Stimulated activated CD4-positive, alpha-beta T cell treated with anti-CD3 and anti-CD28 coated beads, Interleukin-12 subunit alpha, Interleukin-12 subunit beta, amount 100 ng/mL, for 48 hours (primary cell): Measurements from ENCODE around the gene SGCG.

ENCODE experiments used
- DNase-seq, 3 donors: peaks; one replicate each; pipeline ENCODE4 v3.0.0-alpha.2; 2020; ENCODE audit warnings: low read depth in 2 of 3, low spot score in 1 of 3

The SGCG gene

GRCh38 chr13:23323946-23324709 is 143.3 kb downstream of the SGCG start:
- no peak for DNase-seq

GRCh38 chr13:23325191-23325590 is 144.4 kb downstream of the SGCG start:
- DNase-seq: no peak

- no peak for DNase-seq
Observed at GRCh38 chr13:23330356-23330755, 149.6 kb downstream of the SGCG start.

GRCh38 chr13:23339225-23339624 is 158.4 kb downstream of the SGCG start:
- DNase-seq: no peak

- DNase-seq: no peak
Observed at GRCh38 chr13:23344931-23345595, 164.3 kb downstream of the SGCG start.

- DNase-seq: no peak
Observed at GRCh38 chr13:23347601-23348000, 166.8 kb downstream of the SGCG start.

- no peak for DNase-seq
Observed at GRCh38 chr13:23348262-23349127, 167.7 kb downstream of the SGCG start.

GRCh38 chr13:23349161-23349897 is 168.6 kb downstream of the SGCG start:
- no peak for DNase-seq

GRCh38 chr13:23350009-23350408 is 169.2 kb downstream of the SGCG start:
- DNase-seq: no peak

- DNase-seq: no peak
Observed at GRCh38 chr13:23352161-23352560, 171.4 kb downstream of the SGCG start.

- no peak for DNase-seq
Observed at GRCh38 chr13:23354520-23354919, 173.7 kb downstream of the SGCG start.

- no peak for DNase-seq
Observed at GRCh38 chr13:23356368-23356767, 175.6 kb downstream of the SGCG start.

GRCh38 chr13:23357349-23357748 is 176.6 kb downstream of the SGCG start:
- no peak for DNase-seq

- no peak for DNase-seq
Observed at GRCh38 chr13:23359882-23360281, 179.1 kb downstream of the SGCG start.

GRCh38 chr13:23365652-23366051 is 184.9 kb downstream of the SGCG start:
- DNase-seq: no peak

- no peak for DNase-seq
Observed at GRCh38 chr13:23367907-23368306, 187.1 kb downstream of the SGCG start.

GRCh38 chr13:23372264-23372906 is 191.6 kb downstream of the SGCG start:
- no peak for DNase-seq
